Thoracic aorta (tissue), 2 donors: ENCODE data around the gene TIAL1. TPM values are rescaled to one million over a fixed set of nuclear protein-coding genes. Genes with fewer than 3 reads are reported as not detected.
A peak's percentile ranks its signal among the peaks of the same experiment; 100 is the strongest.

Experiments
- ATAC-seq: fragments of 150-250 bp; one replicate; pipeline ENCODE4 v1.8.0; 2017; ENCODE audit warnings: low read depth; ENCODE audit not compliant: insufficient number of reproducible peaks, low FRiP score
- DNase-seq: peaks from one replicate; pipeline ENCODE4 v3.0.0-alpha.2; 2020; ENCODE audit warnings: low spot score
- H3K27ac ChIP-seq, 2 donors: fragments of 200-600 bp; sonication (generic); 1 replicate in 1 of 2; 2 replicates in 1 of 2; pipeline ENCODE4 v1.5.1; 2016; ENCODE audit warnings: mild to moderate bottlenecking in 2 of 2, moderate library complexity in 2 of 2
- H3K27me3 ChIP-seq: fragments of 200-600 bp; sonication (generic); replicated peaks from 2 replicates; pipeline ENCODE4 v1.6.0; 2016; ENCODE audit warnings: mild to moderate bottlenecking; ENCODE audit not compliant: insufficient read depth
- H3K36me3 ChIP-seq: fragments of 200-600 bp; sonication (generic); one replicate; pipeline ENCODE4 v1.5.1; 2016
- H3K4me1 ChIP-seq, 2 donors: fragments of 200-600 bp; sonication (generic); 1 replicate in 1 of 2; 2 replicates in 1 of 2; pipeline versions ENCODE4 v1.5.1 to v1.6.0; 2016; ENCODE audit warnings: low read depth in 2 of 2, mild to moderate bottlenecking in 1 of 2; ENCODE audit not compliant: control insufficient read depth in 1 of 2
- H3K4me3 ChIP-seq: fragments of 200-600 bp; sonication (generic); 2 replicates; pipeline ENCODE4 v1.5.1; 2016; ENCODE audit warnings: mild to moderate bottlenecking
- H3K9me3 ChIP-seq: fragments of 200-600 bp; sonication (generic); 2 replicates; pipeline ENCODE4 v1.5.1; 2016
- CTCF ChIP-seq: fragments of 200-600 bp; sonication (generic); IDR thresholded peaks from one replicate; pipeline ENCODE4 v1.5.1; 2019; ENCODE audit warnings: antibody characterized with exemption
- total RNA-seq, 2 donors: library from RNA; depleted of rRNA; stranded (reverse); fragments of >200 nt; gene quantifications; one replicate each; pipeline versions ENCODE4 v1.1.0 to v1.2.3, GENCODE V29; 2016

The TIAL1 gene
- 10 to 100 TPM; 72.4 to 79.5 TPM for total RNA-seq

GRCh38 chr10:119596537-119597404 lies at the start of gene TIAL1:
TIAL1 (minus strand) TSS chr10:119596964; CDS start chr10:119596465, 499 bp downstream.
- DNase-seq: peak; percentile 91
- H3K9me3 ChIP-seq: no peaks in the 10 kb centered on the region
- ATAC-seq: peak; percentile 95
- H3K27ac ChIP-seq: peak within 1 kb of the TSS; percentile 98
- H3K4me1 ChIP-seq: peaks cover 23 to 43% of the 10 kb centered on the region in 2 donors
- H3K27me3 ChIP-seq: no peaks in the 10 kb centered on the region
- H3K36me3 ChIP-seq: no peaks in the 10 kb centered on the region
- TF ChIP-seq CTCF: no peak
- H3K4me3 ChIP-seq: peak within 1 kb of the TSS; percentile 92

GRCh38 chr10:119644994-119645393 lies 48.2 kb upstream of the TIAL1 start:
- peaks cover 12% of the 10 kb centered on the region for H3K9me3 ChIP-seq
- TF ChIP-seq CTCF: no peak
- no peak overlapping the region for H3K27ac ChIP-seq
- no peak overlapping the region for H3K4me3 ChIP-seq
- H3K4me1 ChIP-seq: no peaks in the 10 kb centered on the region
- no peak for DNase-seq
- H3K36me3 ChIP-seq: no peaks in the 10 kb centered on the region
- no peaks in the 10 kb centered on the region for H3K27me3 ChIP-seq
- ATAC-seq: no peak

GRCh38 chr10:119644205-119644814 lies 47.5 kb upstream of the TIAL1 start:
- Histone ChIP-seq H3K27ac (no peak overlapping the region), H3K4me1 (no peaks in the 10 kb centered on the region), H3K36me3 (no peaks in the 10 kb centered on the region), H3K4me3 (no peak overlapping the region), H3K9me3 (peaks cover 12% of the 10 kb centered on the region), H3K27me3 (no peaks in the 10 kb centered on the region)
- DNase-seq (no peak), ATAC-seq (no peak)
- no peak for TF ChIP-seq CTCF

- Histone ChIP-seq H3K27ac (no peak overlapping the region), H3K9me3 (peaks cover 12% of the 10 kb centered on the region), H3K4me1 (no peaks in the 10 kb centered on the region), H3K36me3 (no peaks in the 10 kb centered on the region), H3K4me3 (no peak overlapping the region), H3K27me3 (no peaks in the 10 kb centered on the region)
- ATAC-seq (no peak), DNase-seq (no peak)
- no peak for TF ChIP-seq CTCF
Measured at GRCh38 chr10:119643306-119644204, 46.8 kb upstream of the TIAL1 start.
